Central memory CD4-positive, alpha-beta T cell (primary cell): ENCODE data around the gene PORCN.

Experiments used
- DNase-seq: peaks from one replicate; pipeline ENCODE4 v3.0.0; 2022

PORCN gene

GRCh38 chrX:48476919-48477318, 31.9 kb upstream of the PORCN start:
- DNase-seq, result no peak

- no peak for DNase-seq
Measured at GRCh38 chrX:48477960-48478755, 30.6 kb upstream of the PORCN start.

- DNase-seq, result no peak
Measured at GRCh38 chrX:48478806-48479205, 30.0 kb upstream of the PORCN start.

GRCh38 chrX:48480142-48480541, 28.6 kb upstream of the PORCN start:
- no peak for DNase-seq

- no peak for DNase-seq
Measured at GRCh38 chrX:48480583-48480982, 28.2 kb upstream of the PORCN start.

- DNase-seq, result no peak
Measured at GRCh38 chrX:48482526-48482925, 26.3 kb upstream of the PORCN start.

GRCh38 chrX:48487362-48487798, 21.4 kb upstream of the PORCN start:
- no peak for DNase-seq

GRCh38 chrX:48488034-48488433, 20.8 kb upstream of the PORCN start:
- no peak for DNase-seq

GRCh38 chrX:48489296-48489695, 19.5 kb upstream of the PORCN start:
- DNase-seq, result no peak

- DNase-seq, result no peak
Measured at GRCh38 chrX:48489892-48490291, 18.9 kb upstream of the PORCN start.

- DNase-seq, result no peak
Measured at GRCh38 chrX:48490661-48491060, 18.1 kb upstream of the PORCN start.

GRCh38 chrX:48491809-48492208, 17.0 kb upstream of the PORCN start:
- DNase-seq, result no peak

GRCh38 chrX:48492293-48492910, 16.4 kb upstream of the PORCN start:
- no peak for DNase-seq

GRCh38 chrX:48493890-48494364, 14.9 kb upstream of the PORCN start:
- no peak for DNase-seq

- DNase-seq, result no peak
Measured at GRCh38 chrX:48496660-48497059, 12.1 kb upstream of the PORCN start.

- no peak for DNase-seq
Measured at GRCh38 chrX:48497871-48498270, 10.9 kb upstream of the PORCN start.

- no peak for DNase-seq
Measured at GRCh38 chrX:48498374-48498809, 10.4 kb upstream of the PORCN start.

- no peak for DNase-seq
Measured at GRCh38 chrX:48504261-48504660, 4.5 kb upstream of the PORCN start.

GRCh38 chrX:48505481-48505880, 3.3 kb upstream of the PORCN start:
- DNase-seq, result no peak

- DNase-seq, result no peak
Measured at GRCh38 chrX:48507246-48507645, 1.5 kb upstream of the PORCN start.

- DNase-seq, result no peak
Measured at GRCh38 chrX:48509245-48509590, 426 bp downstream of the PORCN start.

- DNase-seq, result no peak
Measured at GRCh38 chrX:48509619-48510018, 827 bp downstream of the PORCN start.

GRCh38 chrX:48511560-48511959, 2.8 kb downstream of the PORCN start:
- no peak for DNase-seq

- DNase-seq, result no peak
Measured at GRCh38 chrX:48512371-48512935, 3.7 kb downstream of the PORCN start.
